Keratinocyte (primary cell): ENCODE measurements around the gene RNASE8. TPM values are rescaled to one million over a fixed set of nuclear protein-coding genes. Genes with fewer than 3 reads are reported as not detected.

Source experiments
- DNase-seq: peaks from one replicate; pipeline ENCODE4 v3.0.0-alpha.2; 2011; ENCODE audit warnings: low read depth, missing footprints, low spot score
- FAIRE-seq: peaks from 2 replicates; lab custom pipeline; 2011; peaks lifted over from hg19 to GRCh38; lab: Jason Lieb, UNC
- H2AFZ ChIP-seq: 2 replicates; pipeline ENCODE4 v1.6.0; 2012; ENCODE audit warnings: low read length, control low read depth, inconsistent platforms; ENCODE audit not compliant: control insufficient read depth
- H3K27ac ChIP-seq: 2 replicates; pipeline ENCODE4 v1.5.1; 2011; ENCODE audit warnings: low read length; ENCODE audit not compliant: control insufficient read depth, insufficient read depth
- H3K27me3 ChIP-seq: 3 replicates; pipeline ENCODE4 v1.6.0; 2011; ENCODE audit warnings: low read length; ENCODE audit not compliant: control insufficient read depth, insufficient read depth; ENCODE audit errors: extremely low read depth
- H3K36me3 ChIP-seq, 2 experiments: 2 replicates in 1 of 2; 3 replicates in 1 of 2; pipeline ENCODE4 v1.5.1; 2011; ENCODE audit warnings: low read length in 2 of 2, mild to moderate bottlenecking in 1 of 2; ENCODE audit not compliant: control insufficient read depth in 2 of 2, insufficient read depth in 2 of 2; ENCODE audit errors: extremely low read depth in 1 of 2
- H3K4me1 ChIP-seq: 3 replicates; pipeline ENCODE4 v1.5.1; 2011; ENCODE audit warnings: low read length; ENCODE audit not compliant: control insufficient read depth, insufficient read depth; ENCODE audit errors: extremely low read depth
- H3K4me2 ChIP-seq: 3 replicates; pipeline ENCODE4 v1.6.0; 2011; ENCODE audit warnings: low read depth, low read length; ENCODE audit not compliant: control insufficient read depth, insufficient read depth; ENCODE audit errors: extremely low read depth
- H3K4me3 ChIP-seq, 3 experiments: fragments of 200-600 bp in 1 of 3; sonication (generic) in 1 of 3; 2 replicates in 2 of 3; 3 replicates in 1 of 3; pipeline ENCODE4 v1.5.1; 2011 to 2016; ENCODE audit warnings: low read length in 3 of 3, mild to moderate bottlenecking in 3 of 3, control low read depth in 2 of 3, inconsistent platforms in 1 of 3, low read depth in 1 of 3, mixed read lengths in 1 of 3, mixed run types in 1 of 3, moderate library complexity in 1 of 3; ENCODE audit not compliant: control insufficient read depth in 2 of 3, insufficient read depth in 2 of 3; ENCODE audit errors: extremely low read depth in 1 of 3
- H3K79me2 ChIP-seq: 2 replicates; pipeline ENCODE4 v1.6.0; 2012; ENCODE audit warnings: low read length; ENCODE audit not compliant: control insufficient read depth, insufficient read depth
- H3K9ac ChIP-seq: 3 replicates; pipeline ENCODE4 v1.6.0; 2011; ENCODE audit warnings: low read length; ENCODE audit not compliant: control insufficient read depth, insufficient read depth; ENCODE audit errors: extremely low read depth
- H3K9me1 ChIP-seq: 3 replicates; pipeline ENCODE4 v1.6.0; 2011; ENCODE audit warnings: low read length; ENCODE audit not compliant: control insufficient read depth, insufficient read depth; ENCODE audit errors: extremely low read depth
- H3K9me3 ChIP-seq: 2 replicates; pipeline ENCODE4 v1.5.1; 2012; ENCODE audit warnings: low read depth, low read length; ENCODE audit not compliant: control insufficient read depth
- H4K20me1 ChIP-seq: 3 replicates; pipeline ENCODE4 v1.6.0; 2011; ENCODE audit warnings: low read length; ENCODE audit not compliant: control insufficient read depth, insufficient read depth; ENCODE audit errors: extremely low read depth
- EZH2 ChIP-seq: IDR thresholded peaks from one replicate; pipeline ENCODE4 v1.6.1; 2012; ENCODE audit warnings: inconsistent platforms, mild to moderate bottlenecking, low read length, moderate library complexity
- dilution Hi-C: fragments of 300-500 bp; cut with MboI; formaldehyde crosslinking; loops from one replicate; pipeline ENCODE4 v1.7.0; 2020; ENCODE audit warnings: low sequenced_read_pairs; ENCODE audit not compliant: extremely low pct_ligation_motif_present
- polyA plus RNA-seq, 5 experiments: library from polyadenylated mRNA; depleted of rRNA in 3 of 5; stranded (reverse) in 3 of 5; stranded (forward) in 1 of 5; unstranded in 1 of 5; fragments of >200 nt; gene quantifications; 1 replicate in 1 of 5; 2 replicates in 3 of 5; 3 replicates in 1 of 5; pipeline versions ENCODE4 v1.2.1 to v1.2.3, GENCODE V29; 2011 to 2012; ENCODE audit warnings: missing spikeins in 2 of 5, low read depth in 1 of 5, low replicate concordance in 1 of 5
- TF ChIP-seq, protein P1 (sequence below), 3 experiments: IDR thresholded peaks in 1 of 3; conservative IDR thresholded peaks in 1 of 3; optimal IDR thresholded peaks in 1 of 3; 2 replicates in 2 of 3; 3 replicates in 1 of 3; pipeline versions ENCODE3 to v1.5.1; 2011; ENCODE audit warnings: low read length in 3 of 3, mild to moderate bottlenecking in 3 of 3, moderate library complexity in 2 of 3, control low read depth in 1 of 3, inconsistent platforms in 1 of 3; ENCODE audit not compliant: insufficient read depth in 2 of 3; ENCODE audit errors: extremely low read depth in 1 of 3

The RNASE8 gene
- polyA plus RNA-seq, 1 donor (not counting 4 experiments of a cell fraction or from before 2014, with no cell fraction given): not detected

- Histone ChIP-seq H3K9me3 (no peaks in the 10 kb centered on the region), H3K4me3 (peak within 1 kb of the TSS; percentile 47 to 62 (median 61)), H3K4me1 (peaks cover 6% of the 10 kb centered on the region), H2AFZ (peak within 1 kb of the TSS; percentile 75), H3K4me2 (peak within 1 kb of the TSS; percentile 87), H3K27ac (no peak within 1 kb of the TSS), H3K36me3 (no peaks in the 10 kb centered on the region), H3K79me2 (no peaks in the 10 kb centered on the region), H3K9ac (peak within 1 kb of the TSS; percentile 47), H3K27me3 (peaks cover 17% of the 10 kb centered on the region), H4K20me1 (no peaks in the 10 kb centered on the region), H3K9me1 (no peaks in the 10 kb centered on the region)
- DNase-seq: no peak
- no peak for TF ChIP-seq EZH2
- TF ChIP-seq, protein P1, sequence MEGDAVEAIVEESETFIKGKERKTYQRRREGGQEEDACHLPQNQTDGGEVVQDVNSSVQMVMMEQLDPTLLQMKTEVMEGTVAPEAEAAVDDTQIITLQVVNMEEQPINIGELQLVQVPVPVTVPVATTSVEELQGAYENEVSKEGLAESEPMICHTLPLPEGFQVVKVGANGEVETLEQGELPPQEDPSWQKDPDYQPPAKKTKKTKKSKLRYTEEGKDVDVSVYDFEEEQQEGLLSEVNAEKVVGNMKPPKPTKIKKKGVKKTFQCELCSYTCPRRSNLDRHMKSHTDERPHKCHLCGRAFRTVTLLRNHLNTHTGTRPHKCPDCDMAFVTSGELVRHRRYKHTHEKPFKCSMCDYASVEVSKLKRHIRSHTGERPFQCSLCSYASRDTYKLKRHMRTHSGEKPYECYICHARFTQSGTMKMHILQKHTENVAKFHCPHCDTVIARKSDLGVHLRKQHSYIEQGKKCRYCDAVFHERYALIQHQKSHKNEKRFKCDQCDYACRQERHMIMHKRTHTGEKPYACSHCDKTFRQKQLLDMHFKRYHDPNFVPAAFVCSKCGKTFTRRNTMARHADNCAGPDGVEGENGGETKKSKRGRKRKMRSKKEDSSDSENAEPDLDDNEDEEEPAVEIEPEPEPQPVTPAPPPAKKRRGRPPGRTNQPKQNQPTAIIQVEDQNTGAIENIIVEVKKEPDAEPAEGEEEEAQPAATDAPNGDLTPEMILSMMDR (optimal IDR thresholded peaks at IDR 0.05 in 1 of 3, IDR thresholded peaks at IDR 0.05 in 1 of 3, conservative IDR thresholded peaks at IDR 0.05 in 1 of 3; ENCODE audit: extremely low read depth in 1 of 3, insufficient read depth in 2 of 3, low read length in 3 of 3): no peak
- no peak for FAIRE-seq
- dilution Hi-C loops: no loop called here
Measured at GRCh38 chr14:21024585-21025370, 32.8 kb upstream of the RNASE8 start, which contains the start of gene NDRG2. Gene NDRG2, minus strand, starts transcription at chr14:21025061. Its CDS starts 1,746 bp downstream, at chr14:21023315.

DNA sequence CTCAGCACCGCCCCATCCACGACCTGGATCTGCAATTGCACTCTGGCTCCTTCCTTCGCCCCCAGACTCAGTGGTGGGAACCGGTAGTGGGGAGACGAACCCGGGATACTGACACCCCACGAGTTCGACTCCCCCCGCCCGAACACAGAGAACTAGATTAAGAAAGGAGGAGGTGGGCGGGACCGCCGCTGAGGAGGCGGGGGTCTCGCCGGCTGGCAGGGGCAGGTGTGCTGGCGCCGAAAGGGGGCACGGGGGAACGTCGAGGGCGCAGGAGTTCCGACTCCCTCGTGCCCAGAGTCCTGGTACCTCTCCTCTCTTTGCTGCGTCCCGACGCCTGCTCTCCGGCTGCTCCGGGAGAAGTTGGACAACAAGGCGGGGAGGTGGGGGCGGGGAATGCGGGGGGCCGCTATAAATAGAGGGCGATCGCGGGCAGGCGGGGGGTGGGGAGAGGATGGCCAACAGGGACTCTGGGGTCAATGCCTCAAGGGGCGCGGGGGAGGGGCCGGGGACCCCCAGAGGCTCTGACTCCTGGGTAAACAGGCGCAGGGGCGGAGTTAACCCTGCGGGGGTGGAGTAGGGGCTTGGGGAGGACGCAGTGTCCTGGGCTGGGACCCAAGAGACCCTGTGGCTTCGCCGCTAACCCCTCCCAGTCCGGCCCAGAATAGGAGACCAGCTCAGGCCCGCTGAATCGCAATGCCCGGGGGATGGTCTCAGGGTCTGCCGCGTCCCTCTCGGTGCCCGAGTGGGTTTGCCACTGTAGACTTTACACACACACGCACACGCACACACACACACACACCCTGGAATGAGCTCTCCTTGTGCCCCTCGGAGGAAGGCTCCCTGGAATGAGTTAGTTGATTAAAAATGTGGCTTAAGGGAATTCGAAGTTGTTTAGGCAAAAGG, 32.0 kb upstream of the RNASE8 start:
- no peaks in the 10 kb centered on the region for H3K36me3 ChIP-seq
- TF ChIP-seq EZH2: no peak
- TF ChIP-seq, protein P1 (optimal IDR thresholded peaks at IDR 0.05 in 1 of 3, IDR thresholded peaks at IDR 0.05 in 1 of 3, conservative IDR thresholded peaks at IDR 0.05 in 1 of 3; ENCODE audit: extremely low read depth in 1 of 3, insufficient read depth in 2 of 3, low read length in 3 of 3): no peak
- dilution Hi-C loops: no loop called here
- peak overlapping the region; percentile 73 for H3K4me2 ChIP-seq
- no peak overlapping the region for H3K9ac ChIP-seq
- peak overlapping the region; percentile 32 to 47 (median 34) for H3K4me3 ChIP-seq
- DNase-seq: no peak
- H3K9me1 ChIP-seq: no peaks in the 10 kb centered on the region
- peaks cover 6% of the 10 kb centered on the region for H3K4me1 ChIP-seq
- H3K27ac ChIP-seq: no peak overlapping the region
- H3K79me2 ChIP-seq: no peaks in the 10 kb centered on the region
- H3K27me3 ChIP-seq: peaks cover 20% of the 10 kb centered on the region
- peak overlapping the region; percentile 39 for H2AFZ ChIP-seq
- H4K20me1 ChIP-seq: no peaks in the 10 kb centered on the region
- no peak for FAIRE-seq
- no peaks in the 10 kb centered on the region for H3K9me3 ChIP-seq
